Stimulated activated CD8-positive, alpha-beta memory T cell treated with anti-CD3 and anti-CD28 coated beads, Interleukin-15, amount 100 ng/mL, for 4 hours (primary cell): ENCODE measurements around the gene MBP.

Experiments used
- DNase-seq, 2 donors: peaks; one replicate each; pipeline ENCODE4 v3.0.0-alpha.2; 2020; ENCODE audit warnings: low read depth in 2 of 2

Gene MBP

GRCh38 chr18:77132369-77133050 is at the start of gene MBP:
Gene MBP, minus strand, starts transcription at chr18:77132783. Its CDS starts 27,522 bp downstream, at chr18:77105261.
- peak in 1 of 2 donors; percentile 40 for DNase-seq

- no peak for DNase-seq
Measured at GRCh38 chr18:77181950-77182707, 49.5 kb upstream of the MBP start.

- DNase-seq: no peak
Measured at GRCh38 chr18:77178559-77178958, 46.0 kb upstream of the MBP start.

DNA sequence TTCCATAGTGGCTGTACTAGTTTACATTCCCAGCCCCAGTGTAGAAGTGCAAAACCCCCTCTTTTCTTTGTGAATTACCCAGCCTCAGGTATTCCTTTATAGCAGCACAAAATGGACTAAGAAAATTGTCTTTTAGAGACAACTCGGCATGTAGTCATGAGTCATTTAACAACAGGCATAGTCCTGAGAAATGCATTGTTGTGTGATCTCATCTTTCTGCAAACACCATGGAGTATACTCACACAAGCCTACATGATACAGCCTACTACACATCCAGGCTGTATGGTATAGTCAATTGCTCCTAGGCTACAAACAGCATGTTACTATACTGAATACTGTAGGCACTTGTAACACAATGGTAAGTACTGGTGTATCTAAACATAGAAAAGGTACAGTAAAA is 44.4 kb upstream of the MBP start:
- no peak for DNase-seq

DNA sequence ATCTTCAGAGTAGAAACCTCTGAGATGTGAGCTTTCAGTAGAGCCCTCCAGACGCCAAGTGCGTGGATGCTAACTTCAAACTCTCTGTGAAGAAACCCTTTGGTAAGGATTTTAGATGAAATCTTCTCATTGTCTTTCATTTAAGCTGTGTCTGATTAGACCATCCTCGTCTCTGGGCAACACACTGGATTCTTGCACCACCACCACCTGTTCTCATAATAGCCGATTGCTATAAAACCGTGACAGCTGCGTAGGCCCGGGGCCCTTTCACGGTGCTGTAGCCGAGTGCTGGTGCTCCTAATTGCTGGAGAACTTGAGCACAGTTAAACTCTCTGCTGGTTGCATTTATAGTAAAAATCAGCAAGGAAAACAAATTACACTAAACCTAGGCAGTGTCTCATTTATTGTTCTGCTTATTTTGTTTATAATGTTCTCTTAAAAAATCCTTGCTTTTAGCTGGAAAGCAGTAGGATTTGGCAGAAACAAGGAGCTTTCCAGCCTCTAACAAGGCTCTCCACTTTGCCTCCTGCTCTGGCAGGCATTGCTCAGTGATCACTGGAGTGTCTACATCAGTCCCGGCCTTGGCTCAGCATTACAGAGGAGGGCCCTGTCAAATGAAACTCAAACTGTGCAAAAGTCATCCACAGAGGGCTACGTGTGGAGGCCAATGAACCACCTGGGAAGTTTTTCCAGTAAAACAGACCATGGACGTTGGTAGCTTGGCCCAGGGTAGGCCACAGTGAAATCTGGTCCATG is 40.9 kb upstream of the MBP start:
- no peak for DNase-seq

DNA sequence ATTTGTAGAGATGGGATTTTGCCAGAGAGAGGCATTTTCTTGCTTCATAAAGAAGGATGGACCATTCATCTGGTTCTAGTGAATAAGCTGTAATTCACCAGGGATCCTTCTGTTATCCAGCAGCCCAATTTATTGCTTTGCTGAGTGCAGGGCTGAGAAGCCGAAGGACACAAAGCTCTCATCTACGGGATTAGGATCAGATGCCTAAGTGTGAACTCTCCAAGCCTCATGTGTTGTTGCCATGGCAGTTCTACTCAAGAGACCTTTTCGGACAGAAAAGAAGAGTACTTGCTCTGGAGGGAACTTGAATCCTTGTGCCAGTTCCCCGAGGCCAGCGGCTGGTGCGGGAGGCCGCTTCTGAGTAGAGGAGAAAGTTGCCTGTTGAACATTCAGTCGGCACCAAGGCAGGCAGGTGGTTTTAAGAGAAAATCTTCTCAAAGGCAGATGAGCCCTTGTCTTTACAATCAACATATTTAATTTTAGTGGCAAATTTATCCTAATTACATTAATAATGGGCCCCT is 38.4 kb upstream of the MBP start:
- no peak for DNase-seq

DNA sequence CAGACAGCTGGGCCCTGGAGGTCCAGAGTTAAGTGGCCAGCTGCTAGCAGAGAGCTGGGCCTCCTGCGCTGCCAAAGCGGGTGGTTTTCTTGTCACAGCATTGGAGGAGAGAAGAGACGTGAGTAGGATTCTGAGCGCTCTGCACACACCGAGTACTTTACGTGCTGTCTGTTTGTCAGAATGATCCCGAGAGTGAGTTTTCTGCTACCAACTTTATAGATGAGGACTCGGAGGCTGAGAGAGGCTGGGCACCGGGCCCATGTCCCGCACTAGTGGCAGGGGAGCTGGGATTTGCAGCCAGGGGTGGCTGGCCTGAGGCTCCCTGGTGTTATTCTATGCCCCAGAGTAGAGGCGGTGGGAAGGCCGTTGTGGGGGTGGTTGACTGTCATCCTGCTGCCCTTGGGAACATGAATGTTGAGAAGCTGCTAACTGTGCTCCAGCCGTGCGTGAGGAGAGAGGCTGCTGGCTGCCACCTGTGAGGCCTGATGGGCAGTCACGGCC is 36.3 kb upstream of the MBP start:
- no peak for DNase-seq

- no peak for DNase-seq
Measured at GRCh38 chr18:77167251-77167650, 34.7 kb upstream of the MBP start.

- DNase-seq: no peak
Measured at GRCh38 chr18:77166523-77166922, 33.9 kb upstream of the MBP start.

- no peak for DNase-seq
Measured at GRCh38 chr18:77165503-77166188, 33.1 kb upstream of the MBP start.

DNA sequence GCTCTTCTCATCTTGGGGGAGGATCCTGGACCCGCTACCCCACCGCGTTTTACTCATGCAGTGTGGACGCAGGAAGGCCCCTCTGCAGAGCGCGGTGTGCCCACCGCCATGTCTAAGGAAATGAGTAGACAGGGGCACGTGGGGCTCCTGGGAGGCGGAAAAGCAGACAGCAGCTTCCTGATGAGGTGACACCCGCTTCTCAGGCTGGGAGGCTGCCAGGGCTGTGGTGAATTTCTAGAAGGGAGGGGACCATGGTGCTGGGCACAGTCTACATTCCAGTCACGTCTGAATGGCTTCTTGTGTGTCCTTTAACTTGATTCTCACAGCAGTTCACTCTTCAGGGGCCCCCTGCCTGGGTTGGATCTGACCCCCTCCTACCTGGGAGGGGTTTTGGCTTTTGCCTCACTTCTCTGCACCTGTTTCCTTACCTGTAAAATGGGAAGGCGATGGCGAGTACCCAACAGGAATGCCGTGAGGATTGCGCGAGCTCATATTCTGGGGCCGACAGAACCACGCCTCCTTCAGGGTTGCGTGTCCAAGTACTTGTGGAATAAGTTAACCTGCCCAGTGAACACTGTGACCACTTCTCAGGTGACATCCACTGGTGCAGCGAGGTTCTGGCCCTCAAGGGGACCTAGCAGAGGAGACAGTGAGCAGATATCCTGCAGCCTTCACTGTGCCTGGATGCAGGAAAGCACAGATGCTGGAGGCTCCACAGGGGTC is 32.3 kb upstream of the MBP start:
- DNase-seq: no peak

DNA sequence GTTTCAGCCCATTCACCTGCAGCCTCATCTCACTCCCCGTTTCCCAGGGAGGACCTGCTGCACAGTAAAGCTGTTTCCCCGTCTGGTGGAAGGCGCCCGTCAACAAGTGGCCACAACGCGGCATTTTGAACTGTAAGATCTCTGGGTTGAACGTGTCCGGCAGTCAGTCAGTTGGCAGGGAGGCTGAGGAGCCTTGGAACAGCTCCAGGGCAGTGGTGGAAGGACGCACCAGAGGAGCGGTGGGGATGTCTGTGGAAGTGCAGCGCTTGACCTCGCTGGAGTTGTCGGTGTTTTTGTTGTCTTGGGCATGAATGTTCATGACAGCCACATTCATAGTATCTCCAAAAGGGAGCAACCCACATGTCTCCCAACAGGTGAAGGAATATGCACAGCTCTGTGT is 31.4 kb upstream of the MBP start:
- DNase-seq: no peak

DNA sequence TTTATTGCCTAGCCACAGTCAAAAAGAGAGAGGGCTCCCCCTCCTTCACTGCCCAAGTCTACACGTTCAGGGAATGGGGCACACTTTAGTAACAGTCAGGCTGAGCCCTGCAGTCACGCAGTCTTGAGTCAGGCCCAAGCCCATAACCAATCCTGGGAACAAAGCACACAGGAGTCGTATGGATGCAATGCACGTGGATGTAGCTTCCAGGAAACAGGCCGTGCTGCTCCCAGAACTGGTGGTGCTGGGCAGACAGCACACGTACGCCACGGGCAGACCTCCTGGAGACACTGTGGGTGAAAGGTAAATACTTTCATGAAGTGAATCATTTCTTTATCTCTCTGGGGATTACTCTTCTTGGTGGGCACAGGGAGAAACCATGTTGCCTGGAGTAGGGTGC is 30.0 kb upstream of the MBP start:
- DNase-seq: no peak

DNA sequence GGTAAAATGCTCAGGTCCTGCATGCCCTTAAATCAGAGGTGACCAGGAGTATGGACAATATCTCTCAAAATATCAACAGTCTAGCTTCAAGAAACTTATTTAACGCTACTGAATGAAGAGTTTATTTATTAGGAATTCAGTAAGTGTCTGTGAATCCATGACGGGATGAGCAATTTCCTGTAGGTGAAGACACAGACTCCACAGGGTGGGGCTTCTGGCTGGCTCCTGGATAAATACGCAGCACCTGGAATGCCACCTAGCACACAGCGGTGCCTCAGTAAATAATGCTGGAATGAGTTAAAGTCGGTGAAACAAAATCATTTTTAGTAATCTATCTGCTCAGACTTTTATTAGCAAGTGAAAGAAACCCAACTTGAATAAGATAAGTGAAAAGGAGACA is 29.4 kb upstream of the MBP start:
- DNase-seq: no peak

DNA sequence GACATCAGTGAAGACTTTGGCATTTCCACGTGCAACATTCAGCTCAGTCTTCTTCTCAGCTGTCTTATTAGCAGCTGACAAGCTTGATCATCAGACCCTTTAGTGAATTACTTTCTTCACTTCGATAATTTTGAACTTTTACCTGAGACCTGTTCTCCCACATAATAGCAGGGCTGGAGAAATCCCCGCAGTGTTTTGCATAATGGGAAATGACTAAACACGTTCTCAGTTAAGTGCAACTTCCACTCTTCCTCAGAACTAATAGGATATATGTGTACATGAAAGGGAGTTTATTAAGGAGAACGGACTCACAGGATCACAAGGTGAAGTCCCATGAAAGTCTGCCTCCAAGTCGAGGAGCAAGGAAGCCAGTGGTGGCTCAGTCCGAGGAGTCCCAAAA is 28.8 kb upstream of the MBP start:
- DNase-seq: no peak

DNA sequence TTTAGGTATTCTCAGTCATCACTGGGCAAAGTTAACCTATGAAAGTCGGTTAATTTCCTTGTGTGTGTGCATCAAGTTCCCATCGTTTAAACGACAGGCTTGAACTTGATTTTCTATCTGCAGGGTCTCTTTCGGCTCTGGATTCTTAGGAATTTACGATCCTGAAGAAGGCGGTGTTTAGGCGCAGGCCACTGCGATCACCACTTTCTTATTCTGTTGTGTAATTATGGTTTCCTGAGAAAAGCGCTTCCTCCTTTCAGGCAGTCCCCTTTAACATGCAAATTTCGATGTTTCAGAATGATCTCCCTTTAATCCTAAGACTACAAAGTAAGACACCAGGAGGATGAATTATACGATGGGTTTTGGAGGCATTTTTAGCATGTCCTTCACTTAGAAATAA is 27.9 kb upstream of the MBP start:
- no peak for DNase-seq

DNA sequence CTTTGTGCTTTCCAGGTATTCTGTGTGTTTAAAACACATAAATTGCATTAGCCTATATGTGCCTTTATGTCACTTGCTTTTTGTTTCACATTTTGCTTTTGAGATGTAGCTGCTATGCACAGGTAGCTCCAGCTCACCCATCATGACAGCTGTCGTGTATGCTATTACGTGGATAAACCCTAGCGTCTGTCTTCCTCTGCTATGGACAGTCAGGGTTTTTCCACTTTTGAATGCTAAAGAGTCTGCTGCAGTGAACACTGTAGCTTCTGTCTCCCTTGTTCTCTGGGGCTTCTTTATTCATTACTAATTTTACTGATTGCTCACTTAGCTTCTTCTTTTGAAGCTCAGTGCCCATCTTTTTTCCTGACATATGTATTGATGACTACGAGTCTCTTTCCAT is 24.7 kb upstream of the MBP start:
- no peak for DNase-seq

DNA sequence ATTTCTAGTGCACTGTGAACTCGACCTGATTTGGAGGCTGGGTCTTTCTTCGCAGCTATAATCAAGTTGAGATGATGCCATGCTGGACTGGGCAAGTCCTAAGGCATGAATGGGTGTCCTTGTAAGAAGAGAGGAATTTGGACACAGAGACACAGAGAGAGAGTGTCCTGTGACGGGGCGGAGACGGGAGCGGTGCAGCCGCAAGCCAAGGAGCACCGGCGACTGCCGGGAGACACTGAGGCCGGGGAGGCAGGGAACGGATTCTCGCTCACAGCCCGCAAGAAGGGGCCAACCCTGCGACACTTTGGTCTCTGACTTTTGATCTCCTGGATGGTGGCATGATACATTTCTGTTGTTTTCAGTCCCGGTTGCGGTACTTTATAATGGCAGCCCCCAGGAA is 22.4 kb upstream of the MBP start:
- DNase-seq: no peak

DNA sequence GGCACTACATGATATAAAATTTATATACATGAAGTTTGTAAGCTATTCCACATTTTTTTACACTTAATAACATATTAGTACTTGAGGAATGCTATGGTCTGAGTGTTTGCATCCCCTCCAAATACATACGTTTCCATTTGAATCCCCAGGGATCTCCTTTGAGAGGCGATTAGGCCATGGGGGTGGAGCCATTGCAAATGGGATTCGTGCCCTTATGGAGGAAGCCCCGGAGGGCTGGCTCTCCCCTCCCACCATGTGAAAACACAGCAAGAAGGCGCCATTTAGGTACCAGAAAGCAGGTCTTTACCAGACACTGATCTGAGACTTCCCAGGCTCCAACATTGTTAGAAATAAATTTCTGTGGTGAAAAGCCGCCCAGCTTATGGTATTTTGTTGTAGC is 20.8 kb upstream of the MBP start:
- DNase-seq: no peak

DNA sequence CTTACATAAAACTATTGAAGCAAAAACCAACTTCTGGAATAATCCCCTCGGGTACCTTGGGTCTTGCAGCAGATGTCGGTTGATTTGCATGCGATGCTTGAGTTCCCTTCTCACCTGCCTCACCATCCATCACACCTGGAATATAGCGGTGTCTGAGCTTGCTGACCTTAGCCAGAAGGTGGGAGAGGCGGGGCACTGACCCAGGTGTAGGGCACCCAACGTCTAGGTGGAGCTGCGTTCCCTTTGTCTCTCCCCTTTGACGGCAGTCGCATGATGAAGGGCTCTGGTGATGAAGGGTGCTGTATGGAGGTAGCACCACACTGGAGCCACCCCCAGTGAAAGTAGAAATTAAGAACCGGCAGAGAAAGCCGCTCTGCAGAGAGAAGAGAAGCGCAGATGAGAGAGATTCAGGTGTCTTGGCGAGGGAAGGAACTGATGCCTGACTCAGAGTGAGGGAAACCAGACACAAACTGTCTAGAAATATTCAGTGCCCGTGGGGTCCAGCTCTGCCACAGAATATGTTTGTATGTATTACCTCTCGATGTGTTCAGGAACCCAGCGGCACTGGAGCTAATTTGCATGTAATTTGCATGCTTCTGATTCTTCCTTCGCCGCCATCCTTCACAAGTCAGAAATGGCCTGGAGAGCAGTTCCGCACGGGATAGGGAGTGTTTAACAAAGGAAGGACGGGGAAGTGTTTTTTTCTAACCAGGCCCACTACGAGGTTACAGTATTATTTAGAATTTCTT is 19.4 kb upstream of the MBP start:
- DNase-seq: no peak
